WTC11 (cell line): Measurements from ENCODE around the gene TMEM81.

Experiments
- CTCF ChIP-seq: fragments of 200-600 bp; IDR thresholded peaks from 2 replicates; pipeline ENCODE4 v1.8.0; 2022; ENCODE audit warnings: antibody characterized with exemption
- ESRRA ChIP-seq: sonication (generic); formaldehyde crosslinking; IDR thresholded peaks from 2 replicates; pipeline ENCODE4 v1.8.1; 2022; ENCODE audit warnings: mild to moderate bottlenecking, missing genetic modification reagents, borderline replicate concordance
- NR2C2 ChIP-seq: sonication (generic); formaldehyde crosslinking; IDR thresholded peaks from 2 replicates; pipeline ENCODE4 v1.8.0; 2022; ENCODE audit warnings: mild to moderate bottlenecking, missing genetic modification reagents

DNA sequence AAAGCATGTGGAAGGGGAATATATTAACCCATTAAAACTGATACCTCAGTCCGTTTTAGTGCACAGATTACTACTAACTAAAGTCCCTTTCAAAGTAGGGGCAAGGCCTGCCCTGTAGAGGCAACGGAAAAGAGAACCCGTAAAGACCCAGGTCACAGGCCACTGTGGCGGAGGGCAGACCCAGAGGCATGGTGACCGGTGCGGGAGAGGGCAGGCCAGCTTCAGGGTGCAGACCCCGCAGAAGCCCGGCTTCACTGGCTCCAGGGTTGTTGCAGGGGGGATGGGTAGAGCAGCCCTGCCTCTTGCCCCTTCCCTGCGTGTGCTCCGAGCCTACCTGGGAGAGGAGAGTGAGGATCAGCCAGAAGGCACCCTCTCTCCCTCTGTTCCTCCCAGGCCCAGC is 23.5 kb downstream of the TMEM81 start:
- TF ChIP-seq NR2C2 (CRISPR knock-in tag) (no peak), CTCF (no peak), ESRRA (CRISPR knock-in tag) (no peak)
